Esophagus squamous epithelium (tissue), 4 donors: ENCODE data around the gene LCE1F.

Source experiments
- CTCF ChIP-seq, 6 experiments: fragments of 450-650 bp in 4 of 6; fragments of 200-600 bp in 2 of 6; sonication (generic) in 2 of 6; IDR thresholded peaks; one replicate each; pipeline ENCODE4 v1.5.1; 2016 to 2019; ENCODE audit warnings: antibody characterized with exemption in 6 of 6, mild to moderate bottlenecking in 4 of 6, moderate library complexity in 4 of 6
- POLR2A ChIP-seq, 4 donors: fragments of 450-650 bp; IDR thresholded peaks; one replicate each; pipeline ENCODE4 v1.6.1; 2017; ENCODE audit warnings: antibody characterized with exemption in 4 of 4, mild to moderate bottlenecking in 4 of 4, moderate library complexity in 3 of 4

GRCh38 chr1:152735648-152736047, 39.3 kb upstream of the LCE1F start:
- no peak for TF ChIP-seq CTCF (IDR thresholded peaks at IDR 0.05)
- no peak for TF ChIP-seq POLR2A (IDR thresholded peaks at IDR 0.05)
